BE2C (cell line): ENCODE measurements around the gene RNPEP.
A peak's percentile ranks its signal among the peaks of the same experiment; 100 is the strongest.

Experiments used
- DNase-seq: peaks from one replicate; pipeline ENCODE4 v3.0.0-alpha.2; 2020
- H3K27me3 ChIP-seq: fragments of 250-450 bp; sonication (Bioruptor Pico); 2 replicates; pipeline ENCODE4 v1.5.1; 2020; ENCODE audit warnings: mild to moderate bottlenecking
- H3K36me3 ChIP-seq: fragments of 250-450 bp; sonication (Bioruptor Pico); 2 replicates; pipeline ENCODE4 v1.5.1; 2020; ENCODE audit warnings: mild to moderate bottlenecking
- H3K4me1 ChIP-seq: fragments of 250-450 bp; sonication (Bioruptor Pico); 2 replicates; pipeline ENCODE4 v1.5.1; 2020
- H3K4me3 ChIP-seq: 2 replicates; pipeline ENCODE4 v1.5.1; 2011; ENCODE audit warnings: low read depth, low read length
- H3K9me3 ChIP-seq: fragments of 250-450 bp; sonication (Bioruptor Pico); 2 replicates; pipeline ENCODE4 v1.5.1; 2020
- CTCF ChIP-seq: IDR thresholded peaks from 2 replicates; pipeline ENCODE4 v1.5.1; 2012; ENCODE audit warnings: mild to moderate bottlenecking, low read depth, low read length

Gene RNPEP

GRCh38 chr1:201945863-201946223, 36.6 kb upstream of the RNPEP start:
- peak overlapping the region; percentile 62 for H3K4me3 ChIP-seq
- no peaks in the 10 kb centered on the region for H3K27me3 ChIP-seq
- no peaks in the 10 kb centered on the region for H3K9me3 ChIP-seq
- no peaks in the 10 kb centered on the region for H3K36me3 ChIP-seq
- H3K4me1 ChIP-seq, result no peaks in the 10 kb centered on the region; the same call in 1 of the 2 replicates
- no peak for TF ChIP-seq CTCF
- no peak for DNase-seq

GRCh38 chr1:201946224-201946908, 36.1 kb upstream of the RNPEP start, which contains the start of gene LMOD1:
Gene LMOD1, minus strand, starts transcription at chr1:201946548. Its CDS starts 208 bp downstream, at chr1:201946340.
- TF ChIP-seq CTCF, result no peak

GRCh38 chr1:201947697-201948008, 34.8 kb upstream of the RNPEP start:
- no peak for TF ChIP-seq CTCF
- Histone ChIP-seq H3K9me3 (no peaks in the 10 kb centered on the region), H3K27me3 (no peaks in the 10 kb centered on the region), H3K4me3 (no peak overlapping the region), H3K36me3 (no peaks in the 10 kb centered on the region), H3K4me1 (no peaks in the 10 kb centered on the region; the same call in 1 of the 2 replicates)
- DNase-seq, result no peak

More at GRCh38 chr1:201946224-201946908, 36.1 kb upstream of the RNPEP start, which contains the start of gene LMOD1:
- DNase-seq, result peak; percentile 81
- Histone ChIP-seq H3K36me3 (no peaks in the 10 kb centered on the region), H3K9me3 (no peaks in the 10 kb centered on the region), H3K27me3 (no peaks in the 10 kb centered on the region), H3K4me3 (peak within 1 kb of the TSS; percentile 62), H3K4me1 (no peaks in the 10 kb centered on the region; the same call in 1 of the 2 replicates)

- Histone ChIP-seq H3K4me1 (no peaks in the 10 kb centered on the region; the same call in 1 of the 2 replicates), H3K4me3 (no peak overlapping the region), H3K9me3 (no peaks in the 10 kb centered on the region), H3K36me3 (no peaks in the 10 kb centered on the region), H3K27me3 (no peaks in the 10 kb centered on the region)
- TF ChIP-seq CTCF, result no peak
- no peak for DNase-seq
Measured at GRCh38 chr1:201949491-201949890, 33.0 kb upstream of the RNPEP start.

- DNase-seq, result no peak
- no peak for TF ChIP-seq CTCF
- Histone ChIP-seq H3K9me3 (no peaks in the 10 kb centered on the region), H3K4me1 (no peaks in the 10 kb centered on the region), H3K27me3 (no peaks in the 10 kb centered on the region), H3K4me3 (peak overlapping the region; percentile 96), H3K36me3 (peaks cover 25% of the 10 kb centered on the region)
Measured at GRCh38 chr1:201954263-201955008, 28.0 kb upstream of the RNPEP start.
